Measurements from ENCODE around the gene ANKDD1B.
A peak's percentile ranks its signal among the peaks of the same experiment; 100 is the strongest.
"Not testable (repeated sequence)": the region's sequence is repeated elsewhere in the genome, so short reads cannot be mapped to it uniquely, and the experiment has no call there.

The ANKDD1B gene

GRCh38 chr5:75611311-75612225, at the start of gene ANKDD1B:
TSS of gene ANKDD1B (plus strand) at chr5:75611453. CDS start at chr5:75611635, 182 bp downstream.
- peak; percentile 52 for DNase-seq

GRCh38 chr5:75565991-75566709, 45.1 kb upstream of the ANKDD1B start:
- peak; percentile 76 for DNase-seq

- DNase-seq: peak; percentile 90
Observed at GRCh38 chr5:75566710-75567309, 44.4 kb upstream of the ANKDD1B start.

- peak; percentile 62 for DNase-seq
Observed at GRCh38 chr5:75567710-75568109, 43.5 kb upstream of the ANKDD1B start.

GRCh38 chr5:75568202-75568601, 43.1 kb upstream of the ANKDD1B start:
- DNase-seq: no peak

- DNase-seq: no peak
Observed at GRCh38 chr5:75571547-75571946, 39.7 kb upstream of the ANKDD1B start.

- DNase-seq: no peak
Observed at GRCh38 chr5:75574791-75575190, 36.5 kb upstream of the ANKDD1B start.

GRCh38 chr5:75578280-75578679, 33.0 kb upstream of the ANKDD1B start:
- DNase-seq: not testable (repeated sequence)

- no peak for DNase-seq
Observed at GRCh38 chr5:75584641-75585040, 26.6 kb upstream of the ANKDD1B start.

- no peak for DNase-seq
Observed at GRCh38 chr5:75588666-75589065, 22.6 kb upstream of the ANKDD1B start.

GRCh38 chr5:75600535-75600934, 10.7 kb upstream of the ANKDD1B start:
- DNase-seq: no peak

- DNase-seq: no peak
Observed at GRCh38 chr5:75601567-75601966, 9.7 kb upstream of the ANKDD1B start.

GRCh38 chr5:75601996-75602395, 9.3 kb upstream of the ANKDD1B start:
- DNase-seq: peak; percentile 92

- DNase-seq: peak; percentile 63
Observed at GRCh38 chr5:75603371-75603770, 7.9 kb upstream of the ANKDD1B start.

- no peak for DNase-seq
Observed at GRCh38 chr5:75603821-75604220, 7.4 kb upstream of the ANKDD1B start.

- DNase-seq: not testable (repeated sequence)
Observed at GRCh38 chr5:75607341-75607740, 3.9 kb upstream of the ANKDD1B start.

GRCh38 chr5:75608870-75609269, 2.4 kb upstream of the ANKDD1B start:
- DNase-seq: no peak

- DNase-seq: no peak
Observed at GRCh38 chr5:75610201-75610600, 1.1 kb upstream of the ANKDD1B start.

- peak; percentile 15 for DNase-seq
Observed at GRCh38 chr5:75610859-75611310, 368 bp upstream of the ANKDD1B start.

- no peak for DNase-seq
Observed at GRCh38 chr5:75612226-75612569, 945 bp downstream of the ANKDD1B start.

GRCh38 chr5:75612901-75613300, 1.6 kb downstream of the ANKDD1B start:
- DNase-seq: no peak

- DNase-seq: no peak
Observed at GRCh38 chr5:75614176-75614575, 2.9 kb downstream of the ANKDD1B start.

- no peak for DNase-seq
Observed at GRCh38 chr5:75616371-75616881, 5.2 kb downstream of the ANKDD1B start.
